Mesenchymal stem cell (in vitro differentiated cells and primary cell): ENCODE results near the gene DNAJB6.

Source experiments
- DNase-seq: peaks from one replicate; pipeline ENCODE4 v3.0.0-alpha.2; 2013
- H2AFZ ChIP-seq: one replicate; pipeline ENCODE4 v1.6.1; 2013; ENCODE audit warnings: low read depth, mild to moderate bottlenecking, control low read depth, inconsistent platforms, low read length, moderate library complexity
- H2AK5ac ChIP-seq: 2 replicates; pipeline ENCODE4 v1.6.1; 2013; ENCODE audit warnings: low read length, moderate library complexity, mild to moderate bottlenecking, inconsistent platforms; ENCODE audit not compliant: severe bottlenecking
- H2BK120ac ChIP-seq: one replicate; pipeline ENCODE4 v1.6.1; 2013; ENCODE audit warnings: low read depth, mild to moderate bottlenecking, inconsistent platforms, low read length, moderate library complexity
- H2BK12ac ChIP-seq, 2 experiments: one replicate each; pipeline ENCODE4 v1.6.1; 2013; ENCODE audit warnings: inconsistent platforms in 2 of 2, low read length in 2 of 2, mild to moderate bottlenecking in 2 of 2, moderate library complexity in 2 of 2, control low read depth in 1 of 2
- H2BK15ac ChIP-seq: one replicate; pipeline ENCODE4 v1.6.1; 2013; ENCODE audit warnings: mild to moderate bottlenecking, low read depth, inconsistent platforms; ENCODE audit not compliant: poor library complexity, severe bottlenecking
- H2BK5ac ChIP-seq: 2 replicates; pipeline ENCODE4 v1.6.1; 2013; ENCODE audit warnings: low read depth, mild to moderate bottlenecking, low read length, control low read depth, inconsistent platforms; ENCODE audit not compliant: poor library complexity, severe bottlenecking
- H3K14ac ChIP-seq, 2 experiments: one replicate each; pipeline ENCODE4 v1.6.1; 2013; ENCODE audit warnings: inconsistent platforms in 2 of 2, low read length in 2 of 2, control low read depth in 1 of 2, mild to moderate bottlenecking in 1 of 2, moderate library complexity in 1 of 2
- H3K18ac ChIP-seq, 2 experiments: one replicate each; pipeline ENCODE4 v1.6.1; 2013; ENCODE audit warnings: inconsistent platforms in 2 of 2, low read length in 2 of 2, control low read depth in 1 of 2, low read depth in 1 of 2, mild to moderate bottlenecking in 1 of 2
- H3K23ac ChIP-seq, 2 experiments: one replicate each; pipeline ENCODE4 v1.6.1; 2013; ENCODE audit warnings: inconsistent platforms in 2 of 2, low read length in 2 of 2, mild to moderate bottlenecking in 2 of 2, moderate library complexity in 2 of 2, control low read depth in 1 of 2
- H3K27ac ChIP-seq: 2 replicates; pipeline ENCODE4 v1.5.1; 2013; ENCODE audit warnings: mild to moderate bottlenecking, moderate library complexity, low read length, control low read depth, inconsistent platforms; ENCODE audit not compliant: poor library complexity, severe bottlenecking
- H3K27me3 ChIP-seq, 2 experiments: 2 replicates each; pipeline versions ENCODE4 v1.6.1 to v1.7.0; 2013; ENCODE audit warnings: low read length in 2 of 2, mild to moderate bottlenecking in 2 of 2, moderate library complexity in 2 of 2, control low read depth in 1 of 2, inconsistent platforms in 1 of 2; ENCODE audit not compliant: control insufficient read depth in 1 of 2, insufficient read depth in 1 of 2
- H3K36me3 ChIP-seq, 2 experiments: 2 replicates each; pipeline versions ENCODE4 v1.6.1 to v1.7.0; 2013; ENCODE audit warnings: low read length in 2 of 2, control low read depth in 1 of 2, inconsistent platforms in 1 of 2, low read depth in 1 of 2, mild to moderate bottlenecking in 1 of 2; ENCODE audit not compliant: insufficient read depth in 2 of 2, control insufficient read depth in 1 of 2
- H3K4ac ChIP-seq, 2 experiments: one replicate each; pipeline ENCODE4 v1.6.1; 2013; ENCODE audit warnings: inconsistent platforms in 2 of 2, low read length in 2 of 2, mild to moderate bottlenecking in 2 of 2, moderate library complexity in 2 of 2, control low read depth in 1 of 2, low read depth in 1 of 2
- H3K4me1 ChIP-seq: 2 replicates; pipeline ENCODE4 v1.6.1; 2013; ENCODE audit warnings: low read depth, low read length, control low read depth; ENCODE audit not compliant: control insufficient read depth, insufficient read depth
- H3K4me2 ChIP-seq: 2 replicates; pipeline ENCODE4 v1.6.1; 2013; ENCODE audit warnings: low read length, mild to moderate bottlenecking, inconsistent platforms; ENCODE audit not compliant: poor library complexity, severe bottlenecking
- H3K4me3 ChIP-seq, 2 experiments: 2 replicates each; pipeline versions ENCODE4 v1.5.1 to v1.7.0; 2013; ENCODE audit warnings: low read length in 2 of 2, mild to moderate bottlenecking in 2 of 2, control low read depth in 1 of 2, low read depth in 1 of 2; ENCODE audit not compliant: insufficient read depth in 1 of 2
- H3K79me1 ChIP-seq: replicated peaks from 2 replicates; pipeline ENCODE4 v1.6.1; 2013; ENCODE audit warnings: mild to moderate bottlenecking, control low read depth, low read length, inconsistent platforms; ENCODE audit not compliant: poor library complexity, severe bottlenecking
- H3K9ac ChIP-seq: 2 replicates; pipeline ENCODE4 v1.7.0; 2013; ENCODE audit warnings: mild to moderate bottlenecking, low read length, moderate library complexity
- H3K9me3 ChIP-seq: 2 replicates; pipeline ENCODE4 v1.7.0; 2013; ENCODE audit warnings: mild to moderate bottlenecking, low read length; ENCODE audit not compliant: control insufficient read depth
- H4K8ac ChIP-seq: one replicate; pipeline ENCODE4 v1.6.1; 2013; ENCODE audit warnings: inconsistent platforms, mild to moderate bottlenecking, low read length, moderate library complexity
- H4K91ac ChIP-seq: one replicate; pipeline ENCODE4 v1.6.1; 2013; ENCODE audit warnings: mild to moderate bottlenecking, low read length, inconsistent platforms
- WGBS: methylation state at CpG from one replicate; pipeline ENCODE4 v1.1.7; 2013; ENCODE audit warnings: mixed read lengths; 5-methylcytosine and 5-hydroxymethylcytosine counted together

DNAJB6 gene

DNA sequence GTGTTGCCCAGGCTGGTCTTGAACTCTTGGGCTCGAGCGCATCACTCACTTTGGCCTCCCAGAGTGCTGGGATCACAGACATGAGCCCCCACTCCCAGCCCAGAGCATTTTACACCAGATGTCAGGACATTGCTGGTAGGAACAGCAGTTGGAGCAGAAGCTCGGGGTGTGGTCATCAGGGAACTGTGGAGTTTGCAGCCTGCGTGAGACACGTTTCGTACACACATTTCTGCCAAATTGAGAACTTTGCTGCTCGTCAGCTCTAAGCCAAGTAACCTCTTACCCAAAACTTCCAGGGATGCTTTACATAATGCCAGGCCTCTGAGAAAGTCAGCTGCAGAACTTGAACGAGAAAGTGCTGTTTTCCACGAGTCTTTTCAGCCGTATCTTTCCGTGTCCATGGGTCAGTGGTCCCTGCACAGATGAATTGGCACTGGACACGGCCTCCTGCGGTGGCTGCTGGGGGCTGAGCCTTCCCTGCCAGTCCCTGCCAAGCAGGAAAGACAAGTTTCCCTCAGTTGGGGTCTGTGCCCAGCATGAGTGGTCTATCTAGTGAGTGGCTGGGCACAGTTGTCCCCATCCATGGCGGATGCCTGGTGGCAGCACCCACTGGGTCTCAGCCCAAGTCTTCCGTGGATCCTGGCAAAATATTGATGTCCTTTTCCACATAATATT is 54.4 kb downstream of the DNAJB6 start:
- Histone ChIP-seq H2BK15ac (no peak overlapping the region), H3K4me2 (no peak overlapping the region), H3K27me3 (no peaks in the 10 kb centered on the region), H2AK5ac (no peak overlapping the region), H4K8ac (no peak overlapping the region), H3K27ac (peak overlapping the region; percentile 76), H3K36me3 (peaks cover 29 to 57% of the 10 kb centered on the region in 2 experiments), H2BK120ac (no peak overlapping the region), H3K18ac (no peak overlapping the region), H3K23ac (no peak overlapping the region), H3K4ac (no peak overlapping the region), H3K9me3 (no peaks in the 10 kb centered on the region), H3K9ac (peak overlapping the region; percentile 4), H3K4me3 (peak overlapping the region in 1 of 2 experiments; percentile 30), H3K79me1 (peaks cover 9% of the 10 kb centered on the region), H3K14ac (no peak overlapping the region), H2BK5ac (no peak overlapping the region), H3K4me1 (peaks cover 25% of the 10 kb centered on the region), H2BK12ac (no peak overlapping the region), H4K91ac (no peak overlapping the region), H2AFZ (no peak overlapping the region)
- 99% methylated on average over 13 of the region's 15 CpGs for WGBS
- DNase-seq: no peak

DNA sequence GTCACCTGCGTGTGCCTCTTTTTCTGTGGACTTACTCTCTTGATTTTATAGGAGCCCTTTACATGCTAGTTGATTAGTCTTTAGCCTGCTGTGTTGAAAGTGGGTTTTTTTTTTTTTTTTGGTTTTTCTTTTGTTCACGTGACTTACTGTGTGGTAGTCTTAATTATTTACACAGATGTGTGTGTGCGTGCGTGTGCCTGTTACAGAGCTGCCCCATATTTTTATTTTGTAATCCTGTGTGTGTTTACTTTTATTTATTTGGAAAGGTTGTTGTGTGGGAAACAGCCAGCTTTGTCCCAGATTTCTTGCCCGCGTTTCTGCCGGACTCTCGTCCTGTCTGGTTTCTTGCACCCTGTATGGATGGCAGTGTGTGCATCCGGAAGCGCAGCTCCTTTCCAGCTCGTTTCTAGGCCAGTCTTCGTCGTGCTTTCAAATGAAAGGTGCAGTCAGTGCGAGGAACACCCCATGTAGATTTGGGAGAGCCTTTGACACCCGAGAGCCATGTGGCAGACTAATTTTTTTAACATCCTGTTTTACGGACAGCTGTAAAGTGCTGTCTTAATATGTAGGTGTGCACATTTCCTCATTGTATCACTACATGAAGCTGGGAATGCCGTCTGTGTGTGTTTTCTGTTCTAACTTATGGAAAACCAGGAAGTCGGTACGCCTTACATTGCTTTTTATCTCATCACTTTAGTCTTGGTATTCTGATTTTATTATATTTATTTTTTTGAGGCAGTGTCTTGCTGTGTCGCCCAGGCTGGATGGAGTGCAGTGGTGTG is 55.6 kb downstream of the DNAJB6 start:
- Histone ChIP-seq H4K8ac (no peak overlapping the region), H2BK120ac (no peak overlapping the region), H3K4me3 (no peak overlapping the region), H3K27ac (no peak overlapping the region), H2BK15ac (no peak overlapping the region), H3K18ac (no peak overlapping the region), H2AK5ac (peak overlapping the region; percentile 87), H2BK5ac (no peak overlapping the region), H3K27me3 (no peaks in the 10 kb centered on the region), H3K14ac (no peak overlapping the region), H3K9ac (no peak overlapping the region), H3K4me1 (peaks cover 35% of the 10 kb centered on the region), H3K36me3 (peaks cover 42 to 56% of the 10 kb centered on the region in 2 experiments), H2BK12ac (no peak overlapping the region), H3K23ac (no peak overlapping the region), H2AFZ (no peak overlapping the region), H3K4me2 (no peak overlapping the region), H3K9me3 (no peaks in the 10 kb centered on the region), H3K4ac (no peak overlapping the region), H3K79me1 (peaks cover 18% of the 10 kb centered on the region), H4K91ac (no peak overlapping the region)
- no peak for DNase-seq
- WGBS: 94% methylated on average over 16 of the region's 20 CpGs

DNA sequence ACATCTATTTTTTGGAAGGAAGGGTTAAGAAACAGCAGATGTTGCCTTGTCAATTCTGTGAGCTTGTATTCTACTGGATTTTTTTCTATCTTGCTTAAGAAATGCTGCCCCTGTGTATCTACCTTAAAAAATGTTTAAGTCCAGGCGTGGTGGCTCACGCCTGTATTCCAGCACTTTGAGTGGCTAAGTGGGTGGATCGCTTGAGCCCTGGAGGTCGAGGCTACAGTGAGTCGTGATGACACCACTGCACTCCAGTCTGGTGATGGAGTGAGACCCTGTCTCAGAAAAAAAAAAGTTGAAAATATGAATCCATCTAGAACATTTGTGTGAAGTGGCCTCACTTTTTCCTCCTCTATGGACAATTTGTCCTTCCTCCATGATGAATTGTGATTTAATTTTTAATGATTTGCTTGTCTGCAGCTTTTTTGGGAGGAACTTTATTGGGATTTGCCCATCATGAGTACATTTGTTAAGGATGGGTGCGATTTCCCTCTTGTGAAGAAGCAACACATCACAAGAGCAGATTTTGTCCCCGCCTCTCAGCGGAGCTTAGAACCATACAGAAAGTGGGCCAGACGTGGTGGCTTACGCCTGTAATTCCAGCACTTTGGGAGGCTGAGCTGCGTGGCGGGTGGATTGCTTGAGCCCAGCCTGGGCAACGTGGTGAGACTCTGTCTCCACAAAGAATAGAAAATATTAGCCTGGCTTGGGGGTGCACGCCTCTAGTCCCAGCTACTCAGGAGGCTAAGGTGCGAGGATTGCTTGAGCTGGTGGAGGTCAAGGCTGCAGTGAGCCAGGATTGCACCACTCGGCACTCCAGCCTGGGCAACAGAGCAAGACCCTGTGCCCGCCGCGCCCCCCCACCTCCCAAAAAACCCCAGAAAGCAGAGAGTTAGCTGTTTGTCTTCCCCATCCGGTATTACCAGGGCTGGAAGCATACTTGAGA is 57.7 kb downstream of the DNAJB6 start:
- Histone ChIP-seq H3K36me3 (peaks cover 44 to 49% of the 10 kb centered on the region in 2 experiments), H3K4me1 (peaks cover 48% of the 10 kb centered on the region), H3K27me3 (no peaks in the 10 kb centered on the region), H2BK15ac (no peak overlapping the region), H2BK12ac (no peak overlapping the region), H3K4me3 (no peak overlapping the region), H3K18ac (no peak overlapping the region), H3K23ac (peak overlapping the region in 1 of 2 experiments; percentile 26), H2AK5ac (no peak overlapping the region), H3K14ac (no peak overlapping the region), H2BK120ac (no peak overlapping the region), H3K4ac (no peak overlapping the region), H4K91ac (no peak overlapping the region), H2AFZ (no peak overlapping the region), H3K4me2 (no peak overlapping the region), H3K79me1 (peaks cover 20% of the 10 kb centered on the region), H3K27ac (no peak overlapping the region), H3K9ac (no peak overlapping the region), H4K8ac (no peak overlapping the region), H3K9me3 (no peaks in the 10 kb centered on the region), H2BK5ac (no peak overlapping the region)
- WGBS: 81% methylated on average over 16 of the region's 20 CpGs
- DNase-seq: peak; percentile 48
